Measurements from ENCODE around the gene FTH1. TPM values are rescaled to one million over a fixed set of nuclear protein-coding genes. Genes with fewer than 3 reads are reported as not detected.

Gene FTH1
- polyA plus RNA-seq, 4 donors, result 2,113 to 2,527 (median 2,145) TPM

DNA sequence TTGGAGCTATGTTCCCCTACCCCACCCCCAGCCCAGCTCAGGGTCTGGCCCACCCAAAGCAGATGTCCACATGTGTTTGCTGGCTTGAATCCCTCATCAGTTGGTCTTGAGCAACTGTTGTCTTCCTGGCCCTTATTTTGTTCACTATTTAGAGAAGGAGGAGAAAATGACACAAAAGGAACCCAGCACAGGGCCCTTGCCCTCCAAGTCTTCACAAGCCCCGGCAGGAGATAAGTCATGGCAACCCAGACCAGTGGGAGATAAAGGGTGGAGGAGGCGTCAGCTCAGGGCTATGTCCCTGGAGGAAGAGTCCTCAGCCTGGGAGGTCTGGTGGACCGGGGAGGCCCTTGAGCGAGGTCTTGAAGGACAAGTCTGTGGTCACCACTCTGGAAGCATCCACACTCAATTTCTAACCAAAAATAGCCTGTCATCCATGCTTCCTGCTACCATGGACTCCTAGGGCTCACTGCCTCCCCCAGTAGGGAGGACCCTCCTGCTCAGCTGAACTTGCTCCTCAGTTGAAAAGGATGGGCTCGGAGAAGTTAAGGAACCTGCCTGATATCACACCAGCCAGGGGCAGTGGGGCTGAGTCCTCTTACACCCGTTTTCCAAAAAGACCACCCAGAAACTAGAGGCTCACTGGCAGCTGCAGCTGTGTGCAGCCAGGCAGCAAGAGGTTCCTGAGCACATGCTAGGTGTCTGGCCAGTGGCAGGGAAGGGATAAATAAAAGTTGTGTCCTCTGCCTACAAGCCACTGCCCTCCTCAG lies 48.3 kb downstream of the FTH1 start:
- no peak for DNase-seq (ENCODE audit: low read depth in 4 of 4, low spot score in 3 of 4)

- DNase-seq (ENCODE audit: low read depth in 4 of 4, low spot score in 3 of 4), result no peak
Measured at GRCh38 chr11:61918251-61918937, 49.0 kb downstream of the FTH1 start.

DNA sequence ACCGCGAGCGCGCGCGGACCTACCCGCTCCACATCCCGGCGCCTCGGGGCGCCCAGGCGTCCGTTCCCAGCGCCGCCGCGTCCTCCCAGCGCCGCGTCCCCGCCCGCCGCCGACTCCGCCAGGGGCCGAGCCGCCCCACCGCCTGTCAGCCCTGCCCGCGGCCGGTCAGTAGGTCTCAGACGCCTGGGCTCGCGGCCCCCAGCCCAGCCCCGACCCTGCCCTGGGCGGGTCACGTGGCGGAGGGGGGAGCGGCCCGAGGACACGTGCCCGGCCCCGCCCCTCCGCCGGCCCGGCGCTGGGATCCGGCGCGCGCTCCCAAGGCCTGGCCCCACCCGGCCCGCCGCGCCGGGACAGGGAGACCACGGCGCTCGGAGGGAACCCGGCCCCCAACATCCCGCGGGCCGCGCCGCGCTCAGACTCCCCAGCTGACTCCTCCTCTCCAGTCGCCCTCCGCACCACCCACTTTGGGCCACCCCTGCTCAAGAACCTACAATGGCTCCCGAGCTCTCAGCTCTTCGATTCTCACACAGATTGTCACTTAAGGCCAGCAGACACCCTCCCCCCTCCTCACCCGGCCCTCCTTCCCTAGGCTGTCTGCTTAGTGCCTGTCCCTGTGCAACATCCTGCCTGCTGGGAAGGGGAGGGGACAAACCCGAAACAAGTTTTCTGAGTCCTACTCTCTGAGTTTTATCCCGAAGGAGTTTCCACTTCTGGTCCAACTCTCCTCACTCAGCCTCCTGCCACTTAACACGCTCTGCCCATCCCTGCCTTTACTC lies 49.9 kb downstream of the FTH1 start, which contains the start of gene RAB3IL1:
RAB3IL1 (minus strand) TSS at position 233 of the 776 bp plus-strand sequence; CDS start at position 34, 199 bp downstream.
- peak in 1 of 4 donors; percentile 49 for DNase-seq (ENCODE audit: low read depth in 4 of 4, low spot score in 3 of 4)

GRCh38 chr11:61916737-61917333 lies 50.6 kb downstream of the FTH1 start:
- no peak for DNase-seq (ENCODE audit: low read depth in 4 of 4, low spot score in 3 of 4)

DNA sequence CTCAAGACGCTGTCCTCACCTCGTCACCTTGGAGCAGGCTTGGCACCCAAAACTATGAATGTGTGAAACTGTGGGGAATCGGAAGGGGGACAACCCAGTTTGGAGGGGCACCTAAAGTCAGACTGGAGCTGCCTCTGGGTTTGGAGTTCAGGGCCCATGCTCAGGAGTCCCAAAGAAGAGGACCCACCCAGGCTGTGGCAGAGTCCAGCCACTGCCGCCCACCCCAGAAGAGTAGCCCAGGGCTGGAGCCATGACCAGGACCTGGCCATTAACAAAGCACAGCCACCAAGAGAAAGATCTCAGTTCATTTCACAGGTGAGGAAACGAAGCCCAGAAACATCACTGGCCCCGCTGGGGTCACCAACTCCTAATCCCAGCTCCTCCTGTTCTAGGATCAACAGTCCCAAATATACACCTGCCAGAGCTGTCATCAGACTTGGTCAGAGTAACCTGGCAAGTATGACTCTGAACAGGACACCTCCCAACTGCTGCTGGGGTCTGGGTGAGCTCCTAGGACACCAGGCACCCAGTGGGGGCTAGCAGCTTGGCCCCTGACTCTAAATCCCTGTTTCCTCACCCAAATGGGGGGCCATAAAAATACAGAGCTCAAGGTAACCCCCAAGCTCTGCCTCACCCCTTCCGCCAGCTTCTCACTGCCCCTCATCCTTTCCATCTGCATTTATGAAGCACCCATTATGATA lies 52.8 kb downstream of the FTH1 start:
- DNase-seq (ENCODE audit: low read depth in 4 of 4, low spot score in 3 of 4), result no peak

Other genes starting within 250 kb of the FTH1 start
- gene MYRF, start 215.0 kb downstream of the FTH1 start, polyA plus RNA-seq (ENCODE audit: insufficient read length in 4 of 4), result 10 to 100 TPM; 20.9 to 23.2 (median 21.9) TPM
- gene TMEM258, start 175.0 kb downstream of the FTH1 start, polyA plus RNA-seq (ENCODE audit: insufficient read length in 4 of 4), result 100 to 1,000 TPM; 153 to 199 (median 169) TPM
- 10 to 100 TPM; 34.4 to 41.0 (median 38.8) TPM for gene FEN1, start 174.7 kb downstream of the FTH1 start, polyA plus RNA-seq (ENCODE audit: insufficient read length in 4 of 4)
- gene FADS1, start 150.6 kb downstream of the FTH1 start, polyA plus RNA-seq (ENCODE audit: insufficient read length in 4 of 4), result 10 to 100 TPM; 38.1 to 47.0 (median 41.5) TPM
- gene FADS2, start 139.3 kb downstream of the FTH1 start, polyA plus RNA-seq (ENCODE audit: insufficient read length in 4 of 4), result 100 to 1,000 TPM in 1 of 4 donors, 10 to 100 TPM in 3; 86.1 to 110 (median 94.1) TPM
- gene FADS3, start 76.1 kb downstream of the FTH1 start, polyA plus RNA-seq (ENCODE audit: insufficient read length in 4 of 4), result 10 to 100 TPM; 15.8 to 20.6 (median 18.3) TPM
- gene RAB3IL1, start 50.1 kb downstream of the FTH1 start, polyA plus RNA-seq (ENCODE audit: insufficient read length in 4 of 4), result 10 to 100 TPM; 19.7 to 29.7 (median 21.9) TPM
- gene BEST1, start 17.3 kb downstream of the FTH1 start, polyA plus RNA-seq (ENCODE audit: insufficient read length in 4 of 4), result 1 to 10 TPM; 4.1 to 4.8 (median 4.4) TPM
- gene INCENP, start 156.4 kb upstream of the FTH1 start, polyA plus RNA-seq (ENCODE audit: insufficient read length in 4 of 4), result 10 to 100 TPM; 34.6 to 39.1 (median 36.1) TPM
- gene SCGB1D1, start 222.6 kb upstream of the FTH1 start, polyA plus RNA-seq (ENCODE audit: insufficient read length in 4 of 4), result not detected
- under 1 TPM in 3 of 4 donors, not detected in 1; 0.23 to 0.67 (median 0.34) TPM for gene SCGB2A1, start 241.0 kb upstream of the FTH1 start, polyA plus RNA-seq (ENCODE audit: insufficient read length in 4 of 4)

Measured in right renal pelvis (tissue), 4 donors.